Measurements from ENCODE around the gene MX2.

Gene MX2

DNA sequence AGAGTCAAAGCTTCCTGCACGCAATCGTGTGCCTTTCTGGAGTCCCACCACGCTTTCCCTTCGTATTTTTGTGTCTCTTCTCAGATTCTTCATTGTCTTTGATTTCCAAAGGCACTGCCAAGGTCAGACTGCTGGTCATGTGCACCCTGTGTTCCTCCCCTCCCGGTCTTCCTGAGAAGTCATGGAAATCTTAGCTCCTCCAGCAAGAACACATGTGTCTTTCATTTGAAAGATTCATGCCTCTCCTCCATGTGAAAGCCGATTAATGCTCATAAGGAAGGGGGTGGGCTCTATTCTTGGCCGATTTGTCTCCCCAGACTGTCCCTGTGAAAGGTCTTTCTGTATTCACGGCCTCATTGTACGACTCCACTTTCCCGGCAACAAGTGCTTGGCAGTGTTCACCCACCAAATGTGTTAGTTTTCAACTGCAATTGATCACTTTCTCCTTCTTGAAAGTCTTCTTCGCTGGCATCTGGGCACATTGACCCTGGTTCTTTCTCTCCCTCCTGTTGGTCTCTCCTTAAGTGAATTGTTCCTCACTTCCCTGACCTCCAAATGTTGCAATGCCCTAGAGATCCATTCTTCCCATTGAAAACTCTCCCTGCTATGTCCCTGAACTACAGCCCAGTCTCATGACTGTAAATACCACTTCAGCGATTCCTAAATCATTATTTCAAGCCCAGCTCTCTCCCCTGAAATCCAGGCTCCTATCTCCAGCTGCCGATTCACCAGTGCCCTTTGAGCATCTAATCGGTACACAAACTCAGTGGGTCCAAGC lies 25.4 kb downstream of the MX2 start:
- Histone ChIP-seq H3K4me1 (ENCODE audit: low read length) (no peaks in the 10 kb centered on the region), H3K9me3 (replicated peaks; ENCODE audit: insufficient read depth, low read length) (no peaks in the 10 kb centered on the region), H4K20me1 (ENCODE audit: insufficient read depth, low read length) (no peaks in the 10 kb centered on the region), H3K27ac (ENCODE audit: low read length) (no peak overlapping the region), H3K4me3 (ENCODE audit: low read length) (no peak overlapping the region), H3K9ac (ENCODE audit: low read length) (no peak overlapping the region), H3F3A (ENCODE audit: insufficient read depth, low read length) (no peaks in the 10 kb centered on the region), H3K79me2 (ENCODE audit: low read length) (no peaks in the 10 kb centered on the region), H3K4me2 (ENCODE audit: low read depth, low read length) (no peak overlapping the region), H2AFZ (ENCODE audit: low read length) (no peak overlapping the region), H3K27me3 (replicated peaks; ENCODE audit: insufficient read depth, low read length) (no peaks in the 10 kb centered on the region), H3K9me2 (replicated peaks; ENCODE audit: insufficient read depth, low read length) (no peaks in the 10 kb centered on the region), H3K36me3 (replicated peaks; ENCODE audit: insufficient read depth, low read length) (no peaks in the 10 kb centered on the region)
- TF ChIP-seq EZH2phosphoT487 (IDR thresholded peaks at IDR 0.05; ENCODE audit: low read length), result no peak
- TF ChIP-seq EZH2 (optimal IDR thresholded peaks at IDR 0.05; ENCODE audit: low read depth, low read length), result no peak
- TF ChIP-seq, protein P1, sequence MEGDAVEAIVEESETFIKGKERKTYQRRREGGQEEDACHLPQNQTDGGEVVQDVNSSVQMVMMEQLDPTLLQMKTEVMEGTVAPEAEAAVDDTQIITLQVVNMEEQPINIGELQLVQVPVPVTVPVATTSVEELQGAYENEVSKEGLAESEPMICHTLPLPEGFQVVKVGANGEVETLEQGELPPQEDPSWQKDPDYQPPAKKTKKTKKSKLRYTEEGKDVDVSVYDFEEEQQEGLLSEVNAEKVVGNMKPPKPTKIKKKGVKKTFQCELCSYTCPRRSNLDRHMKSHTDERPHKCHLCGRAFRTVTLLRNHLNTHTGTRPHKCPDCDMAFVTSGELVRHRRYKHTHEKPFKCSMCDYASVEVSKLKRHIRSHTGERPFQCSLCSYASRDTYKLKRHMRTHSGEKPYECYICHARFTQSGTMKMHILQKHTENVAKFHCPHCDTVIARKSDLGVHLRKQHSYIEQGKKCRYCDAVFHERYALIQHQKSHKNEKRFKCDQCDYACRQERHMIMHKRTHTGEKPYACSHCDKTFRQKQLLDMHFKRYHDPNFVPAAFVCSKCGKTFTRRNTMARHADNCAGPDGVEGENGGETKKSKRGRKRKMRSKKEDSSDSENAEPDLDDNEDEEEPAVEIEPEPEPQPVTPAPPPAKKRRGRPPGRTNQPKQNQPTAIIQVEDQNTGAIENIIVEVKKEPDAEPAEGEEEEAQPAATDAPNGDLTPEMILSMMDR (IDR thresholded peaks at IDR 0.05; ENCODE audit: low read length), result no peak
- no peak for DNase-seq

DNA sequence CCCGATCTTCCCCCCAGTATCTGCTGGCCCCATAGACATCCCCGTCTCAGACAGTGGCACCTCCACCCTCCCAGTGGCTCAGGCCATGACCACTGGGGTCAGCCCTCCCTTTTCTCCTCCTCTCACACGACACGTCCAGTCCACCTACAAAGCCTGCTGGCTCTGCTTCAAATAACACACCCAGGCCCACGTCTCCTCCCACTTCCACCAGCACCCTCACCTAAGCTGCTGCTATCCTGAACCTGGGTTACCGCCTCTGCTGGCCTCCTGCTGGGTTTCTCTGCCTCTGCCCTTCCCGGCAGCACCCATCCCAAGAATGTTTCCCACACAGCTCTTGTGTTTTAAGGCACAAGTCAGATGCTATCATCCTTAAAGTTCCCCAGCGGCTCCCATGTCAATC lies 26.0 kb downstream of the MX2 start:
- H3K36me3 ChIP-seq (replicated peaks; ENCODE audit: insufficient read depth, low read length), result no peaks in the 10 kb centered on the region
- no peaks in the 10 kb centered on the region for H3K27me3 ChIP-seq (replicated peaks; ENCODE audit: insufficient read depth, low read length)
- no peaks in the 10 kb centered on the region for H3F3A ChIP-seq (ENCODE audit: insufficient read depth, low read length)
- no peaks in the 10 kb centered on the region for H3K9me2 ChIP-seq (replicated peaks; ENCODE audit: insufficient read depth, low read length)
- H3K4me1 ChIP-seq (ENCODE audit: low read length), result no peaks in the 10 kb centered on the region
- TF ChIP-seq, protein P1 (IDR thresholded peaks at IDR 0.05; ENCODE audit: low read length), result no peak
- TF ChIP-seq EZH2phosphoT487 (IDR thresholded peaks at IDR 0.05; ENCODE audit: low read length) (no peak), EZH2 (optimal IDR thresholded peaks at IDR 0.05; ENCODE audit: low read depth, low read length) (no peak)
- no peaks in the 10 kb centered on the region for H4K20me1 ChIP-seq (ENCODE audit: insufficient read depth, low read length)
- no peaks in the 10 kb centered on the region for H3K9me3 ChIP-seq (replicated peaks; ENCODE audit: insufficient read depth, low read length)
- H3K9ac ChIP-seq (ENCODE audit: low read length), result no peak overlapping the region
- H3K27ac ChIP-seq (ENCODE audit: low read length), result no peak overlapping the region
- no peaks in the 10 kb centered on the region for H3K79me2 ChIP-seq (ENCODE audit: low read length)
- no peak overlapping the region for H3K4me2 ChIP-seq (ENCODE audit: low read depth, low read length)
- no peak for DNase-seq
- H3K4me3 ChIP-seq (ENCODE audit: low read length), result no peak overlapping the region
- H2AFZ ChIP-seq (ENCODE audit: low read length), result no peak overlapping the region

DNA sequence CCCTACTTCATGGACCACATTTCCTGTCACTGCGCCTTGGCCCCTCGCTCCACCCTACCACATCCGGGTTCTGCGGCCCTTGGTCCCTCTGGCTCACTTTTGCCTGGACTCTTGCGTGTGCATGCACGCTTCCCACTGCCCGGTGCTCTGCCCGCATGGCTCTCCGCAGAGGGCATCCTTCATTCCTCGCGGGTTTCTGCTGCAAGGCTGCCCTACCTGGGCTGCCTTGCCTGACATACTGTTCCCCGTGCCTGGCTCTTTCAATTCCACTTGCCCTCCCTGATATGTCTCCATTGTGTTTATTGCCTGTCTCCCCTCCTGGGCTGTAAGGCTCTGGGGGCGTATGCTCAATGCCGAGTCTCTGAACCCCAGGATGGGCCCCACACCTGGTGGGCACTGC lies 26.4 kb downstream of the MX2 start:
- Histone ChIP-seq H3K4me2 (ENCODE audit: low read depth, low read length) (no peak overlapping the region), H3K4me3 (ENCODE audit: low read length) (no peak overlapping the region), H3K79me2 (ENCODE audit: low read length) (no peaks in the 10 kb centered on the region), H3K27ac (ENCODE audit: low read length) (no peak overlapping the region), H2AFZ (ENCODE audit: low read length) (no peak overlapping the region), H3K9me3 (replicated peaks; ENCODE audit: insufficient read depth, low read length) (no peaks in the 10 kb centered on the region), H3K9ac (ENCODE audit: low read length) (no peak overlapping the region), H4K20me1 (ENCODE audit: insufficient read depth, low read length) (no peaks in the 10 kb centered on the region), H3K4me1 (ENCODE audit: low read length) (no peaks in the 10 kb centered on the region), H3F3A (ENCODE audit: insufficient read depth, low read length) (no peaks in the 10 kb centered on the region), H3K27me3 (replicated peaks; ENCODE audit: insufficient read depth, low read length) (no peaks in the 10 kb centered on the region), H3K9me2 (replicated peaks; ENCODE audit: insufficient read depth, low read length) (no peaks in the 10 kb centered on the region), H3K36me3 (replicated peaks; ENCODE audit: insufficient read depth, low read length) (no peaks in the 10 kb centered on the region)
- TF ChIP-seq, protein P1 (IDR thresholded peaks at IDR 0.05; ENCODE audit: low read length), result no peak
- TF ChIP-seq EZH2 (optimal IDR thresholded peaks at IDR 0.05; ENCODE audit: low read depth, low read length), result no peak
- no peak for TF ChIP-seq EZH2phosphoT487 (IDR thresholded peaks at IDR 0.05; ENCODE audit: low read length)
- DNase-seq, result no peak

All from MM.1S (cell line).